ENCODE results near the gene VRK1. TPM values are rescaled to one million over a fixed set of nuclear protein-coding genes. Genes with fewer than 3 reads are reported as not detected.

VRK1 gene
- total RNA-seq, 2 experiments from 2014 or later: 63.1 to 83.3 TPM

GRCh38 chr14:96805956-96806355, 8.8 kb downstream of the VRK1 start:
- intact Hi-C loops (cut with DNase I, micrococcal nuclease): no loop called here
- peaks cover 31% of the 10 kb centered on the region for H3K36me3 Mint-ChIP-seq (ENCODE audit: low read depth)
- peaks cover 52% of the 10 kb centered on the region for H3K4me1 Mint-ChIP-seq
- DNase-seq: no peak
- no peaks in the 10 kb centered on the region for H3K27me3 Mint-ChIP-seq
- no peak for ATAC-seq
- CTCF ChIA-PET: interaction anchor here (0.8 kb wide), 1 partner anchor 47 kb away, joined by 4 read pairs; no protein-coding TSS in a partner anchor
- H3K9me3 Mint-ChIP-seq (ENCODE audit: low read depth): no peaks in the 10 kb centered on the region
- no peak overlapping the region for H3K27ac Mint-ChIP-seq
- POLR2A ChIA-PET: no interaction called here
- no peak overlapping the region for H3K4me3 Mint-ChIP-seq

GRCh38 chr14:96806836-96807235, 9.7 kb downstream of the VRK1 start:
- H3K36me3 Mint-ChIP-seq (ENCODE audit: low read depth): peaks cover 34% of the 10 kb centered on the region
- ATAC-seq (no peak), DNase-seq (no peak)
- intact Hi-C loops (cut with DNase I, micrococcal nuclease): no loop called here
- ChIA-PET POLR2A (no interaction called here), CTCF (interaction anchor here (0.8 kb wide), 1 partner anchor 46 kb away, joined by 4 read pairs; no protein-coding TSS in a partner anchor)
- peaks cover 59% of the 10 kb centered on the region for H3K4me1 Mint-ChIP-seq
- H3K4me3 Mint-ChIP-seq: no peak overlapping the region
- no peaks in the 10 kb centered on the region for H3K27me3 Mint-ChIP-seq
- no peak overlapping the region for H3K27ac Mint-ChIP-seq
- no peaks in the 10 kb centered on the region for H3K9me3 Mint-ChIP-seq (ENCODE audit: low read depth)

- H3K36me3 Mint-ChIP-seq (ENCODE audit: low read depth): peaks cover 34% of the 10 kb centered on the region
- POLR2A ChIA-PET: no interaction called here
Observed at GRCh38 chr14:96808619-96809406, 11.6 kb downstream of the VRK1 start.

GRCh38 chr14:96811265-96811664, 14.1 kb downstream of the VRK1 start:
- Mint-ChIP-seq H3K9me3 (ENCODE audit: low read depth) (no peaks in the 10 kb centered on the region), H3K4me3 (no peak overlapping the region), H3K27ac (no peak overlapping the region), H3K27me3 (no peaks in the 10 kb centered on the region), H3K4me1 (peaks cover 41% of the 10 kb centered on the region), H3K36me3 (ENCODE audit: low read depth) (peaks cover 32% of the 10 kb centered on the region)
- intact Hi-C loops (cut with DNase I, micrococcal nuclease): no loop called here
- ChIA-PET CTCF (interaction anchor here (0.9 to 1.1 kb wide), 2 partner anchors 41 to 70 kb away, joined by 3 to 4 read pairs; no protein-coding TSS in a partner anchor), POLR2A (no interaction called here)
- ATAC-seq: no peak
- DNase-seq: no peak

More at GRCh38 chr14:96808619-96809406, 11.6 kb downstream of the VRK1 start:
- intact Hi-C loops (cut with DNase I, micrococcal nuclease): no loop called here
- no peak for ATAC-seq
- Mint-ChIP-seq H3K4me1 (peaks cover 56% of the 10 kb centered on the region), H3K9me3 (ENCODE audit: low read depth) (no peaks in the 10 kb centered on the region), H3K4me3 (no peak overlapping the region), H3K27ac (no peak overlapping the region), H3K27me3 (no peaks in the 10 kb centered on the region)
- DNase-seq: no peak
- CTCF ChIA-PET: interaction anchor here (1.4 kb wide), 1 partner anchor 15 kb away, joined by 3 read pairs; no protein-coding TSS in a partner anchor

GRCh38 chr14:96811985-96812667, 14.9 kb downstream of the VRK1 start:
- ATAC-seq (no peak), DNase-seq (no peak)
- H3K9me3 Mint-ChIP-seq (ENCODE audit: low read depth): no peaks in the 10 kb centered on the region
- peaks cover 38% of the 10 kb centered on the region for H3K4me1 Mint-ChIP-seq
- POLR2A ChIA-PET: no interaction called here
- H3K36me3 Mint-ChIP-seq (ENCODE audit: low read depth): peaks cover 28% of the 10 kb centered on the region
- intact Hi-C loops (cut with DNase I, micrococcal nuclease): no loop called here
- no peak overlapping the region for H3K4me3 Mint-ChIP-seq
- no peaks in the 10 kb centered on the region for H3K27me3 Mint-ChIP-seq
- no peak overlapping the region for H3K27ac Mint-ChIP-seq
- CTCF ChIA-PET: interaction anchor here (1.1 kb wide), 1 partner anchor 40 kb away, joined by 3 read pairs; no protein-coding TSS in a partner anchor

- Mint-ChIP-seq H3K27me3 (no peaks in the 10 kb centered on the region), H3K4me1 (peaks cover 34% of the 10 kb centered on the region), H3K9me3 (ENCODE audit: low read depth) (no peaks in the 10 kb centered on the region), H3K4me3 (no peak overlapping the region), H3K27ac (no peak overlapping the region), H3K36me3 (ENCODE audit: low read depth) (peaks cover 23% of the 10 kb centered on the region)
- ATAC-seq (no peak), DNase-seq (no peak)
- intact Hi-C loops (cut with DNase I, micrococcal nuclease): no loop called here
- CTCF ChIA-PET: no interaction called here
- POLR2A ChIA-PET: no interaction called here
Observed at GRCh38 chr14:96816281-96816680, 19.1 kb downstream of the VRK1 start.

- POLR2A ChIA-PET: interaction anchor here (0.6 kb wide), 1 partner anchor 19 kb away, joined by 4 read pairs; no protein-coding TSS in a partner anchor
Observed at GRCh38 chr14:96817750-96818666, 20.8 kb downstream of the VRK1 start.

GRCh38 chr14:96821501-96821900, 24.3 kb downstream of the VRK1 start:
- H3K27ac Mint-ChIP-seq: no peak overlapping the region
- no peak overlapping the region for H3K4me3 Mint-ChIP-seq
- intact Hi-C loops (cut with DNase I, micrococcal nuclease): no loop called here
- POLR2A ChIA-PET: no interaction called here
- ATAC-seq (no peak), DNase-seq (no peak)
- H3K27me3 Mint-ChIP-seq: no peaks in the 10 kb centered on the region
- peaks cover 31% of the 10 kb centered on the region for H3K4me1 Mint-ChIP-seq
- CTCF ChIA-PET: interaction anchor here (1.2 to 2.3 kb wide), 2 partner anchors 28 to 31 kb away, joined by 3 to 9 read pairs; no protein-coding TSS in a partner anchor
- H3K9me3 Mint-ChIP-seq (ENCODE audit: low read depth): peaks cover 2% of the 10 kb centered on the region
- peaks cover 32% of the 10 kb centered on the region for H3K36me3 Mint-ChIP-seq (ENCODE audit: low read depth)

More at GRCh38 chr14:96817750-96818666, 20.8 kb downstream of the VRK1 start:
- ATAC-seq (no peak), DNase-seq (no peak)
- peaks cover 27% of the 10 kb centered on the region for H3K36me3 Mint-ChIP-seq (ENCODE audit: low read depth)
- no peak overlapping the region for H3K4me3 Mint-ChIP-seq
- no peaks in the 10 kb centered on the region for H3K9me3 Mint-ChIP-seq (ENCODE audit: low read depth)
- intact Hi-C loops (cut with DNase I, micrococcal nuclease): no loop called here
- CTCF ChIA-PET: interaction anchor here (0.6 kb wide), 1 partner anchor 212 kb away, joined by 3 read pairs; no protein-coding TSS in a partner anchor
- no peaks in the 10 kb centered on the region for H3K27me3 Mint-ChIP-seq
- no peak overlapping the region for H3K27ac Mint-ChIP-seq
- peaks cover 24% of the 10 kb centered on the region for H3K4me1 Mint-ChIP-seq

GRCh38 chr14:96823652-96824051, 26.5 kb downstream of the VRK1 start:
- POLR2A ChIA-PET: interaction anchor here (0.6 kb wide), 1 partner anchor 93 kb away, joined by 3 read pairs; no protein-coding TSS in a partner anchor
- Mint-ChIP-seq H3K27ac (no peak overlapping the region), H3K4me3 (no peak overlapping the region), H3K27me3 (no peaks in the 10 kb centered on the region), H3K36me3 (ENCODE audit: low read depth) (peaks cover 46% of the 10 kb centered on the region), H3K4me1 (peaks cover 26% of the 10 kb centered on the region), H3K9me3 (ENCODE audit: low read depth) (peaks cover 6% of the 10 kb centered on the region)
- DNase-seq: no peak
- no peak for ATAC-seq
- CTCF ChIA-PET: interaction anchor here (1.0 kb wide), 1 partner anchor 14 kb away, joined by 3 read pairs; no protein-coding TSS in a partner anchor
- intact Hi-C loops (cut with DNase I, micrococcal nuclease): no loop called here

GRCh38 chr14:96824283-96824682, 27.1 kb downstream of the VRK1 start:
- ATAC-seq: no peak
- intact Hi-C loops (cut with DNase I, micrococcal nuclease): no loop called here
- Mint-ChIP-seq H3K4me1 (peaks cover 26% of the 10 kb centered on the region), H3K4me3 (no peak overlapping the region), H3K27me3 (no peaks in the 10 kb centered on the region), H3K27ac (no peak overlapping the region), H3K9me3 (ENCODE audit: low read depth) (peaks cover 8% of the 10 kb centered on the region), H3K36me3 (ENCODE audit: low read depth) (peaks cover 41% of the 10 kb centered on the region)
- CTCF ChIA-PET: interaction anchor here (1.0 kb wide), 1 partner anchor 15 kb away, joined by 3 read pairs; no protein-coding TSS in a partner anchor
- DNase-seq: no peak
- POLR2A ChIA-PET: interaction anchor here (0.6 kb wide), 1 partner anchor 94 kb away, joined by 3 read pairs; no protein-coding TSS in a partner anchor

- Mint-ChIP-seq H3K4me1 (peaks cover 26% of the 10 kb centered on the region), H3K27me3 (no peaks in the 10 kb centered on the region), H3K36me3 (ENCODE audit: low read depth) (peaks cover 39% of the 10 kb centered on the region), H3K4me3 (no peak overlapping the region), H3K27ac (no peak overlapping the region), H3K9me3 (ENCODE audit: low read depth) (peaks cover 16% of the 10 kb centered on the region)
- no peak for DNase-seq
- intact Hi-C loops (cut with DNase I, micrococcal nuclease): no loop called here
- ChIA-PET CTCF (interaction anchor here (1.5 kb wide), 1 partner anchor 26 kb away, joined by 4 read pairs; no protein-coding TSS in a partner anchor), POLR2A (no interaction called here)
- no peak for ATAC-seq
Observed at GRCh38 chr14:96826818-96827217, 29.6 kb downstream of the VRK1 start.

Measured in activated CD4-positive, alpha-beta T cell treated with anti-CD3 and anti-CD28 coated beads for 36 hours (primary cell).